Pancreas (tissue), 10 donors: ENCODE data around the gene CDH13. TPM values are rescaled to one million over a fixed set of nuclear protein-coding genes. Genes with fewer than 3 reads are reported as not detected.

Source experiments
- ATAC-seq, 4 donors: fragments of 200-7000 bp; cut with Tn5 transposase; one replicate each; pipeline versions ENCODE4 v1.8.0 to v1.9.1; 2020; ENCODE audit warnings: mild to moderate bottlenecking in 4 of 4, moderate library complexity in 4 of 4
- DNase-seq, 6 donors: peaks; one replicate each; pipeline ENCODE4 v3.0.0-alpha.2; 2020
- FAIRE-seq: peaks from 2 replicates; lab custom pipeline; 2012; peaks lifted over from hg19 to GRCh38; lab: Jason Lieb, UNC
- H3K27ac ChIP-seq, 4 donors: fragments of 200-600 bp; sonication (generic); 1 replicate in 3 of 4; 2 replicates in 1 of 4; pipeline versions ENCODE4 v1.5.0 to v1.8.0; 2020
- H3K27me3 ChIP-seq, 4 donors: fragments of 200-600 bp; one replicate each; pipeline ENCODE4 v1.8.0; 2021
- H3K36me3 ChIP-seq, 3 donors: fragments of 200-600 bp; sonication (generic) in 1 of 3; one replicate each; pipeline versions ENCODE4 v1.5.0 to v1.8.0; 2020 to 2021
- H3K4me1 ChIP-seq, 3 donors: fragments of 200-600 bp; one replicate each; pipeline ENCODE4 v1.8.0; 2021
- H3K4me3 ChIP-seq, 4 donors: fragments of 200-600 bp; sonication (generic) in 2 of 4; one replicate each; pipeline versions ENCODE4 v1.5.0 to v1.8.0; 2020 to 2021
- H3K9me3 ChIP-seq, 4 donors: fragments of 200-600 bp; one replicate each; pipeline ENCODE4 v1.8.0; 2021
- WGBS, 2 donors: extraction: QIAGEN DNeasy Blood & Tissue Kit; methylation state at CpG; one replicate each; pipeline ENCODE4 v1.1.7; 2013; 5-methylcytosine and 5-hydroxymethylcytosine counted together
- intact Hi-C, 3 donors: fragments of 100-400 bp; cut with DNase I; formaldehyde crosslinking; loops; one replicate each; pipeline versions ENCODE4 v1.11.1 to v1.14.2; 2022
- polyA plus RNA-seq, 2 donors: library from polyadenylated mRNA; stranded (reverse); fragments of 200-250 nt; gene quantifications; one replicate each; pipeline ENCODE4 v1.2.3, GENCODE V29; 2013
- total RNA-seq, 6 donors: library from RNA; stranded (reverse); fragmentation: NEBNext Ultra II Directional in 4 of 6; extraction: Animal tissue kit (Norgen Biotek cat#: 25700) in 4 of 6; gene quantifications; one replicate each; pipeline versions ENCODE4 v1.2.1 to v1.2.4, GENCODE V29; 2021 to 2023
- TF ChIP-seq, protein P1 (sequence below), 4 donors: fragments of 200-600 bp; sonication (generic) in 3 of 4; IDR thresholded peaks; one replicate each; pipeline versions ENCODE4 v1.5.0 to v1.8.0; 2021; ENCODE audit warnings: antibody characterized with exemption in 4 of 4
- donor health status: healthy with polysubstance abuse.
- donor health status: DM: no; HTN: no; CAD: no; lungs with moderate emphysema.
- donor health status: DM: no; HTN: no; CAD: no.
- donor health status: control.
- donor health status: control.
- donor health status: Bipolar disorder and iron deficiency.
- donor health status: DM: yes; HTN: yes; CAD: no.
- donor health status: DM: no; HTN: no; CAD: no.
- donor health status: DM: no; HTN: no; CAD: no.
- donor health status: DM: yes; HTN: yes; CAD: no.

Gene CDH13
- total and polyA plus RNA-seq, 8 donors, result 0.12 to 1.0 (median 0.37) TPM

DNA sequence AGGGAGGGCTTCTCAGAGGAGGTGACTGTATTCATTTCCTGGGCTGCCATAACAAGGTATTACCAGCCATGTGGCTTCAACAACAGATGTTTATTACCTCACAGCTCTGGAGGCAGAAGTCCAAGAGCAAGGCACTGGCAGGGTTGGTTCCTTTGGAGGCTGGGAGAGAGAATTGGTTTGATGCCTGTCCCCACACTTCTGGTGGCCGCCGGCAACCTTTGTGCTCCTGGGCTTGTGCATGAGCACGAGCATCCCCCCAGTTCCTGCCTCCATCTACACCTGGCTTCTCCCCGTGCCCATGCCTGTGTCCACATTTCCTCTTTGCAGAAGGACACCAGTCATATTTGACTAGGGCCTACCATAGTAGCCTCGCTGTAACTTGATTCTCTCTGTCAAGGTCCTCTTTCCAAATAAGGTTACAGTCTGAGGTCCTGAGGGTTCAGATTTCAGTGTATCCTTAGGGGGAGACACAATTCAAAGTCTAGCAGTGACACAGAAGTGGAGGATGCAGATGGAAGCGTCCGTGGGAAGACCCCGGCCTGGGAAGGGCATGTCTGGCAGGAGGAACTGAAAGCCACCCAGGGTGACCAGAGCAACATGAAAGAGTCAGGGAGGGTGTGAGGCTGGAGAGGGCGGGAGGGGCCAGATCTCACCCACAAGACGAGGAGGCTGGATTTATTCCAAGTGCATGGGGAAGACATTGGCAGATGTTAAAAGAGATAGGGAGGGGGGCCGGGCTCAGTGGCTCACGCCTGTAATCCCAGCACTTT is 992.8 kb downstream of the CDH13 start:
- H3K27me3 ChIP-seq, result peaks cover 0 to 5% (median 0%) of the 10 kb centered on the region in 4 donors
- DNase-seq (no peak), FAIRE-seq (no peak), ATAC-seq (no peak)
- H3K27ac ChIP-seq, result no peak overlapping the region
- H3K4me1 ChIP-seq, result no peaks in the 10 kb centered on the region
- no peaks in the 10 kb centered on the region for H3K9me3 ChIP-seq
- TF ChIP-seq, protein P1, sequence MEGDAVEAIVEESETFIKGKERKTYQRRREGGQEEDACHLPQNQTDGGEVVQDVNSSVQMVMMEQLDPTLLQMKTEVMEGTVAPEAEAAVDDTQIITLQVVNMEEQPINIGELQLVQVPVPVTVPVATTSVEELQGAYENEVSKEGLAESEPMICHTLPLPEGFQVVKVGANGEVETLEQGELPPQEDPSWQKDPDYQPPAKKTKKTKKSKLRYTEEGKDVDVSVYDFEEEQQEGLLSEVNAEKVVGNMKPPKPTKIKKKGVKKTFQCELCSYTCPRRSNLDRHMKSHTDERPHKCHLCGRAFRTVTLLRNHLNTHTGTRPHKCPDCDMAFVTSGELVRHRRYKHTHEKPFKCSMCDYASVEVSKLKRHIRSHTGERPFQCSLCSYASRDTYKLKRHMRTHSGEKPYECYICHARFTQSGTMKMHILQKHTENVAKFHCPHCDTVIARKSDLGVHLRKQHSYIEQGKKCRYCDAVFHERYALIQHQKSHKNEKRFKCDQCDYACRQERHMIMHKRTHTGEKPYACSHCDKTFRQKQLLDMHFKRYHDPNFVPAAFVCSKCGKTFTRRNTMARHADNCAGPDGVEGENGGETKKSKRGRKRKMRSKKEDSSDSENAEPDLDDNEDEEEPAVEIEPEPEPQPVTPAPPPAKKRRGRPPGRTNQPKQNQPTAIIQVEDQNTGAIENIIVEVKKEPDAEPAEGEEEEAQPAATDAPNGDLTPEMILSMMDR (IDR thresholded peaks at IDR 0.05), result no peak
- no peaks in the 10 kb centered on the region for H3K36me3 ChIP-seq
- 38 to 43% methylated on average over 12 of the region's 12 CpGs for WGBS, 2 donors
- intact Hi-C loops, result no loop called here
- H3K4me3 ChIP-seq, result no peak overlapping the region

DNA sequence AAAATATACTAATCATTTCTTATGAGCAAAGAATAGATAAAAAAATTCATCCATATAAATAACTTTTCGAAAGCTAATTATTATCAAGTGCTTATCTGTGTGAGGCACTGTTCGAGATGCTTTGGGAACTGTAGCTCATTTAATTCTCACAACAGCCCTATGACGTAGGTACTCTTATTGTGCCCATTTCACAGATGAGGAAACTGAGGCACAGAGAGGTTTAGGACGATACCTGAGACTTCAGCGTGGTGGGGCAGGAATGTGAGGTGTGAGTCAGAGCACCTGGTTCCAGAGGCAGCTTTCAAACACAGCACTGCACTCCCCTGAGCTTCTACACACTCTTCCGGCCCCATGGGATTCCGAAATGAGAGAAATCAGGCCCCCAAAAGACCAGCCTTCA is 995.2 kb downstream of the CDH13 start:
- FAIRE-seq, result no peak
- intact Hi-C loops, result no loop called here
- Histone ChIP-seq H3K36me3 (no peaks in the 10 kb centered on the region), H3K27ac (no peak overlapping the region), H3K4me3 (no peak overlapping the region), H3K27me3 (peaks cover 0 to 5% (median 0%) of the 10 kb centered on the region in 4 donors), H3K4me1 (no peaks in the 10 kb centered on the region), H3K9me3 (no peaks in the 10 kb centered on the region)
- DNase-seq, result no peak
- TF ChIP-seq, protein P1 (IDR thresholded peaks at IDR 0.05), result no peak
- no peak for ATAC-seq
- 49 to 71% methylated on average over 7 of the region's 7 CpGs for WGBS, 2 donors

DNA sequence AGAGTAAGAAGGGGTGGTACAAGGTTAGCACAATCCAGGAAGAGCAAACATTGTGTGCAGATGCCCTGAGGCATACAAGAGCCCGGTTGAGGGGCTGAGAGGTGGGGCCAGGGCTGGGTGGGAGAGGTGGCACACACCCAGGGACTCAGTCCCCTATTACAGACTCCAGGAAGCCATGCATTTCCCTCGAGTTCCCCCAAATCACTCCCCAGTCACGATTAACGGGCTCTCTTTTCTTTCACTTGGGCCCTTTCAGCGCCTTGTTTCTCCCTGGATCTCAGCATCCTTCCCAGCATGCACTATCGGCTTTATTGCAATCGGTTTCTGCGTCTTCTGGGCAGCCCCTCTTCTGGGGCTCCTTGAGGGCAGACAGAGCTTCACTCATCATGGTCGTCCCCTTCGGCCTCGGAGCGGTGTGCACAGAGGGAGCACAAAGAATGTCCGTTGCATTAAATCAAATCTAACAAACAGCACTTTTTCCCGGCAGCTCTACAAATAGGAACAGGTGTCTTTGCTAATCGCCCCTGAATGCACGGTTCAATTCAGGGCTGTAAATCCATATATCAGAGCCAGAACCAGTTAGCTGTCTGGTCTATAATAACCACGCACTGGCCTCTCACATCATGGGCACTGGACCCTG is 996.4 kb downstream of the CDH13 start:
- FAIRE-seq, result no peak
- intact Hi-C loops, result no loop called here
- WGBS, 2 donors, result 47 to 62% methylated on average over 17 of the region's 17 CpGs
- TF ChIP-seq, protein P1 (IDR thresholded peaks at IDR 0.05), result no peak
- DNase-seq, result no peak
- no peaks in the 10 kb centered on the region for H3K36me3 ChIP-seq
- H3K4me3 ChIP-seq, result no peak overlapping the region
- H3K4me1 ChIP-seq, result no peaks in the 10 kb centered on the region
- no peak for ATAC-seq
- H3K27me3 ChIP-seq, result no peaks in the 10 kb centered on the region
- no peak overlapping the region for H3K27ac ChIP-seq
- no peaks in the 10 kb centered on the region for H3K9me3 ChIP-seq

DNA sequence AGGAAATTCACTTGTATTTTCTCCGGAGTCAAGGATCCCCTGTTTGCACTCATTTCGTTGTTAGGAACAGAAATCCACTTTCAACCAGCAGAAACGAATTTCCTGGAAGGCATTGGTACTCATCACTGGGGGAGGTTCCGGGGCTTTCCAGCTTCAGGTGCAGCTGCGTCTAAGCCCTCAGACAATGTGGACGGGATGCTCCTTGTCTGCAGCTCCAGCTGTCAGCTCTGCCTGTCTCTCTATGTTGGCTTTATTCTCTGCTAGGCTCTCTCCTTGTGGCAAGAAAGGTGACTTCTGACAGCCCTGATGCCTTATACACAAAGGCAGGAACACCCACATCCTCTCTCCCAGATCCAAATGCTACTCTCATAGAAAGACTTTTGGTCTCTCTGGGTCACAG is 997.1 kb downstream of the CDH13 start:
- Histone ChIP-seq H3K36me3 (no peaks in the 10 kb centered on the region), H3K9me3 (no peaks in the 10 kb centered on the region), H3K27me3 (no peaks in the 10 kb centered on the region), H3K4me1 (no peaks in the 10 kb centered on the region), H3K4me3 (no peak overlapping the region), H3K27ac (no peak overlapping the region)
- DNase-seq (no peak), FAIRE-seq (no peak), ATAC-seq (no peak)
- whole genome bisulfite sequencing, 2 donors, result 44 to 51% methylated on average over 6 of the region's 6 CpGs
- TF ChIP-seq, protein P1 (IDR thresholded peaks at IDR 0.05), result no peak
- intact Hi-C loops, result no loop called here
